Right lobe of liver (tissue), 4 donors: ENCODE results near the gene CDRT4.

Source experiments
- POLR2A ChIP-seq: fragments of 450-650 bp; IDR thresholded peaks from one replicate; pipeline ENCODE4 v1.6.1; 2017; ENCODE audit warnings: antibody characterized with exemption, mild to moderate bottlenecking
- TF ChIP-seq, protein P1 (sequence below), 4 donors: fragments of 200-600 bp in 3 of 4; fragments of 450-650 bp in 1 of 4; IDR thresholded peaks; one replicate each; pipeline versions ENCODE4 v1.5.1 to v1.8.0; 2016 to 2022; ENCODE audit warnings: antibody characterized with exemption in 4 of 4, mild to moderate bottlenecking in 2 of 4
- donor health status: DM: no; HTN: no; CAD: no.
- donor health status: DM: no; HTN: no; CAD: no.
- donor health status: DM: no; HTN: yes; CAD: no.

DNA sequence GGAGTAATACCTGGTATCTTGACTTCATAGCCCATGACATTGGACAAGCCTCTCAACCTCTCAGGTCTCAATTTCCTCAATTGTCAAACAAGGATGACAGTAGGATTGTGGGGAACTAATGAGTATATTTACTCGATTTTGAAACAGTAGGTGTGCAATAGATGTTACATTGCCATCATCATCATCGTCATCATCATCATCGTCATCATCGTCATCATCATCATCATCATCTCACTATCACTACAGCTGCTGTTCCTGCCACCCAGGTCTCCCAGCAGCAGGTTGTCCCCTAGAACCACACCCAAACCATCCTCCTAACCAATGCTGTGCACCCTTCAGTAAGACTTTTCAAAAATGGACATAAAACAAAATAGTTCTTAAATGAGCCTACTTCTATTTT is 24.8 kb upstream of the CDRT4 start:
- TF ChIP-seq, protein P1, sequence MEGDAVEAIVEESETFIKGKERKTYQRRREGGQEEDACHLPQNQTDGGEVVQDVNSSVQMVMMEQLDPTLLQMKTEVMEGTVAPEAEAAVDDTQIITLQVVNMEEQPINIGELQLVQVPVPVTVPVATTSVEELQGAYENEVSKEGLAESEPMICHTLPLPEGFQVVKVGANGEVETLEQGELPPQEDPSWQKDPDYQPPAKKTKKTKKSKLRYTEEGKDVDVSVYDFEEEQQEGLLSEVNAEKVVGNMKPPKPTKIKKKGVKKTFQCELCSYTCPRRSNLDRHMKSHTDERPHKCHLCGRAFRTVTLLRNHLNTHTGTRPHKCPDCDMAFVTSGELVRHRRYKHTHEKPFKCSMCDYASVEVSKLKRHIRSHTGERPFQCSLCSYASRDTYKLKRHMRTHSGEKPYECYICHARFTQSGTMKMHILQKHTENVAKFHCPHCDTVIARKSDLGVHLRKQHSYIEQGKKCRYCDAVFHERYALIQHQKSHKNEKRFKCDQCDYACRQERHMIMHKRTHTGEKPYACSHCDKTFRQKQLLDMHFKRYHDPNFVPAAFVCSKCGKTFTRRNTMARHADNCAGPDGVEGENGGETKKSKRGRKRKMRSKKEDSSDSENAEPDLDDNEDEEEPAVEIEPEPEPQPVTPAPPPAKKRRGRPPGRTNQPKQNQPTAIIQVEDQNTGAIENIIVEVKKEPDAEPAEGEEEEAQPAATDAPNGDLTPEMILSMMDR (IDR thresholded peaks at IDR 0.05): no peak
- TF ChIP-seq POLR2A: no peak
